ENCODE measurements around the gene SBK3.
"Not testable (repeated sequence)": the region's sequence is repeated elsewhere in the genome, so short reads cannot be mapped to it uniquely, and the experiment has no call there.

The SBK3 gene

DNA sequence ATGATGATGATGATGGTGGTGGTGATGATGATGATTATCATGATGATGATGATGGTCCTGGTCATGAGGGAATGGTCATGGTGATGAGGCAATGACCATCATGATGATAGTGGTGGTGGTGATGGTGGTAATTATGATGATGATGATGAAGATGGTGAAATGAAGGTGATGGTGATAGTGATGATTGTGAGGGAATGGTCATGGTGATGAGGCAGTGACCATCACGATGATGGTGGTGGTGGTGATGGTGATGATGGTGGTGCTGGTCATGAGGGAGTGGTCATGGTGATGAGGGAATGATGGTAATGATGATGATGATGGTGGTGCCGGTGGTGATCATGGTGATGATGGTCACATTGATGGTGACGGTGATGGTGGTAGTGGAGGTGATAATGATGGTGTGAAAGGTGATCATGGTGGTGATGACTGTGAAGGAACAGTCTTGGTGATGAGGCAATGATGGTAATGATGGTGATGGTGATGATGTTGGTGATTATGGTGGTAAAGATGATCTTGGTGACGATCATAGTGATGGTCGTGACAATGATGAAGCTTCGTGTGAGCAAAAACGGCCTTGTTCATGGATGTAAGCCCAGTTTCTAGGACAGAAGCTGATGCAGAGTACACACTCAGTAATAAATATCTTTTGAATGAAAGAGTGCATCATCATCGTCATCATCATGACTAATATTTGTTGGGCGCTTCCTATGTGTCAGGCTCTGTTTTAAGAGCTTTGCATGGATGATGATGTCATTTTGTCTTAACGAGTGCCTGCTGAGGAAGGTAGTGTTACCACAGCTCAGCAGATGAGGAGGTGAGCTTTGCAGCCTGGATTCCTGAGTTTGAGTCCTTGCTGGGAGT lies 25.7 kb downstream of the SBK3 start:
- no peak overlapping the region for H3K4me3 ChIP-seq (ENCODE audit: low read depth, low read length)

DNA sequence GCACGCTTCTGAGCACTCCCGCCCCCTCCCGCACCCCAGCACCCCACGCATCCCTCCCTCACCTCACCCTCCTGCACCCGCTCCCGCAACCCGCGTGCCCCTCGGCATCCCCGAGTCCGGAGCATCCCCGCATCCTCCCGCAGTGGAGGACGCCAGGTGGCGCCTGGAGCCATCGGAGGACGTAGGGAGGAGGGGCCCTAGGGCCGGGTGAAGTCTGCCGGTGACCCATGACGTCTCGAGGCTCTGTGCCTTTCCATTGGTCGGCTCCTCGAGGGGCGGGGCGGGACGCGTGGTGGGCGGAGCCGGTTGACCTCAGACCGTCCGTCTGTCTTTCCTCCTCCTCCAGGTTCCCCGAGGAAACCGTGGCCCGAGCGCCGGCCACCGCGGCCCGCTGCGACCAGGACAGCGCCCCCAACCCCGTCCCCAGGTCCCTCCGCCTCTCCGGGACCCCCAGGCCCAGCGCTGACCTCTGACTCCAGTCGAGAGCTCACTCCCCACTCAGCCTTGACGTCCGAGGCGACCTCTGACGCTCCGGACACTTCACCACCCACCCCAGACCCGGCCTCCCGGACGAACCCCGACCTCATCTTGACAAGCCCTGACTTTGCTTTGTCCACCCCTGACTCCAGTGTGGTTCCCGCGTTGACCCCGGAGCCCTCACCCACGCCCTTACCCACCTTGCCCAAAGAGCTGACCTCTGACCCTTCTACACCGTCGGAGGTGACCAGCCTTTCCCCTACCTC lies 28.3 kb downstream of the SBK3 start:
- no peak overlapping the region for H3K4me3 ChIP-seq (ENCODE audit: low read depth, low read length)

DNA sequence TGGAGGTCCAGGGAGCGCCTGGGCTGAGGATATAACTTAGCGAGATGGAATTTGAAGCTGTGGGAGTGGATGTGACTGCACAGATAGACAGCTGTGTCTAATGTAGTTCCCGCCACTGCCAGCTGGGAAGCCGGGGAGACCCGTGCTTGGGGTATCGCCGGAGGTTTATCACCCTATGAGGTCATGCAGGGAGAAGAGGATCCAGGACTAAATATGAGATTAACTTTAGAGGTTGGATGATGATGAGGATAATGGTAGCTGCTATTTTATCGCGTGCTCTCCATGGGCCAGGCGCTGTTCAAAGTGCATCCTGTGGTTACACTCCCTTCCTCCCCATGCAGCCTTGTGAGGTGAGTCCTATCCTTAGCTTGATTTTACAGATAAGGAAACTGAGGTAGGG lies 37.2 kb downstream of the SBK3 start:
- no peak overlapping the region for H3K4me3 ChIP-seq (ENCODE audit: low read depth, low read length)

DNA sequence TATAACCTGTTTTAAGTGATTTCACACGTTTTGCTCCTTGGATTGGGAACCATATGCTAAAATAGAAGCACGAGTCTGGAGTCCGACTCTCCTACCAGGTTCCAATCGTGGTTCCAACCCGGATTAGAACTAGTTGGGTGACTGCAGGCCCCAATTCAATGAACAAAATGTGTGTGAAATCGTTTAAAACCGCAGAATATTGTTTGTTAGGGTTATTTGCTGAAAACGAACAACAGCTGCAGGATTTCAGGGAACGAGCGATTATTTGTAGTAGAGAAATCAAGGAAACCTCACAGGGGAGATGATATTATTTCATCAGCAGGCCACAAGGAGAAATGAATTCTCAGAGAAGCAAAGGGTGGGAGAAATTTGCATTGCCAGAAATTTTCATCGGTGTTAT lies 40.4 kb downstream of the SBK3 start:
- no peak overlapping the region for H3K4me3 ChIP-seq (ENCODE audit: low read depth, low read length)

DNA sequence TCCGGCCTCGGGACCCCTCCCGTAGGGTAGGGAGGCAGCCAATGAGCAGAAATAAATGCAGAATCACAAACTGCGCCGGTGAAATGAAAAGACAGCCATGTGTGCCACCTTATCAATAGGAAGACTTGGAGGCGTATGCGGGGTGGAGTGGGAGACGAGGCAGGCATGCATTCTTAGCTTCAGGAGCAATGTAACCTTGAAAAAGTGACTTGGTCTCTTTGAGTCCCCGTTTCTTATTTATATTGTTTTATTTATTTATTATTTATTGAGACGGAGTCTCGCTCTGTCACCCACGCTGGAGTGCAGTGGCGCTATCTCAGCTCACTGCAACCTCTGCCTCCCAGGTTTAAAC lies 41.1 kb downstream of the SBK3 start:
- no peak overlapping the region for H3K4me3 ChIP-seq (ENCODE audit: low read depth, low read length)

DNA sequence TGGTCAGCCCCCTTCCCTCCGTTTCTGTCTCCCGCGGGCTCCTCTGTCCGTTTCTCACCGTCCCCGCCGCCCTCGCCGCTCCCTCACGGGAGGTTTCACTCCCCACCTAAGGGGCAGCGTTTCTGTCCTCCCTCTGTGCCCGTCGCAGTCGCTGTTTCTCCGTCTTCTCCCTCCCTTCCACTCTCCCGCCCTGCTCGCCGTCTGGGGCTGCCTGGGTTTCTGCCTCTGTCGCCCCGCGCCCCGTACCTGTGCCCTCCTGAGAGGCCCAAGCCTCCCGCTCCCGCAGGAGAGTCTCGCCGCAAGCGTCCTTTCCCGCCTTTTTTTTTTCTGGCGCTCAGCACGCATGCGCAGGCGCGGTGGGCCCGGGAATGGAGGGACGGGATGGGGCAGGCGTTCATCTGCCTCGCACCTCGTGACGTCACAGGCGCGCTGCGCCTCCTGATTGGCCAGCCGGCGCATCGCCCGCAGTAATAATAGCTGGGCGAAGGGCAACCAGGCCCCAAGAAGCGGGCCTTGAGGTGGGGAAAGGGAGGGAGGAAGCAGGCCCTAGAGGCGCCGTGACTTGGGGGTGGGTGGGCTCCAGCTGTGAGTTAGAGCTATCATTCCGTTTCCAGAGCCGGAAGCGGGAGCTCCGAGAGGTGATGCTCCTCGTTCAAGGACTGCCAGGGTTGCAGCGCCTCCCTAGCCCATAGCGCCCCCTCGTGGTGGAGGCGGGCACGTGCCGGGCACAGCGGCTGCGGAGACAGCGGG lies 41.7 kb downstream of the SBK3 start:
- H3K4me3 ChIP-seq (ENCODE audit: low read depth, low read length): no peak overlapping the region

DNA sequence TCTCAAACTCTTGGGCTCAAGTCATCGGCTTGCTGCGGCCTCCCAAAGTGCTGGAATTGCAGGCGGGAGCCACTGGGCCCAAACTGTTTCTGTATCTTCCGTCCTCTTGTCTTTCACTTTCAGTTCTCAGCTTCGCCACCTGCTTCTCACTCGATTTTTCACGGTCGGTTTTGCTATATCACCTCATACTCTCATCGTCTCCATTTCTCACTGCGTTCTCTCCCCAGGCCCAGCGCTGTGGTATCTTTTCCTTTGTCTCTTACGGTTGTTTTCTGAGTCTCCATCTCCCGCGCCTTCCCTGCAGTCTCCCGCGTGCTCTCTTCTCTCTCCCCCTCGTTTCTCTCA lies 42.2 kb downstream of the SBK3 start:
- no peak overlapping the region for H3K4me3 ChIP-seq (ENCODE audit: low read depth, low read length)

DNA sequence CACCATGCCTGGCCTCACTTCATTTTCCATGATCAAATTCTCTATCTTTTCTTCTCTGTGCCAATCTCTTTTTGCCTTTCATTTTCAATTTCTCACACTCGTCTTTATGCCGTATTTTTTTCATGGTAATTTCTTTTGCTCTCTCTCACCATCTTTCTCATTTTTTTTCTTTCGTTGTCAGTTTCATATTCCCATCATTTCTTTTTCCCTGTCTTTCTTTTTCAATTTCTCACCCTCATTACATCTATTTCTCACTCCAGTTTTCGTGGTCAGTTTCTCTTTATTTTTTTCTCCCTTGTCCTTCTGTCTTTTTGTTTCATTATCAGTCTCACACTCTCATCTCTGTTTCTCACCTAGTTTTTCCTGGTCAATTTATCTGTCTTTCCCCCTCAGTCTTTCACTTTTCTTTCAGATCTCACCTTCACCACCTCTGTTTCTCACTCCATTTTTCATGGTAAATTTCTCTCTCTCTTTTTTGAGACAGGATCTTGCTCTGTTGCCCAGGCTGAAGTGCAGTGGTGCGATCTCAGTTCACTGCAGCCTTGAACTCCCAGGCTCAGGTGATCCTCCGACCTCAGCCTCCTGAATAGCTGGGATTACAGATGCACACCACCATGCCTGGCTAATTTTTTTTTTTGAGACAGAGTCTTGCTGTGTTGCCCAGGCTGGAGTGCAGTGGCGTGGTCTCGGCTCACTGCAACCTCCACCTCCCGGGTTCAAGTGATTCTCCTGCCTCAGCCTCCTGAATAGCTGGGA lies 43.0 kb downstream of the SBK3 start:
- H3K4me3 ChIP-seq (ENCODE audit: low read depth, low read length): no peak overlapping the region

DNA sequence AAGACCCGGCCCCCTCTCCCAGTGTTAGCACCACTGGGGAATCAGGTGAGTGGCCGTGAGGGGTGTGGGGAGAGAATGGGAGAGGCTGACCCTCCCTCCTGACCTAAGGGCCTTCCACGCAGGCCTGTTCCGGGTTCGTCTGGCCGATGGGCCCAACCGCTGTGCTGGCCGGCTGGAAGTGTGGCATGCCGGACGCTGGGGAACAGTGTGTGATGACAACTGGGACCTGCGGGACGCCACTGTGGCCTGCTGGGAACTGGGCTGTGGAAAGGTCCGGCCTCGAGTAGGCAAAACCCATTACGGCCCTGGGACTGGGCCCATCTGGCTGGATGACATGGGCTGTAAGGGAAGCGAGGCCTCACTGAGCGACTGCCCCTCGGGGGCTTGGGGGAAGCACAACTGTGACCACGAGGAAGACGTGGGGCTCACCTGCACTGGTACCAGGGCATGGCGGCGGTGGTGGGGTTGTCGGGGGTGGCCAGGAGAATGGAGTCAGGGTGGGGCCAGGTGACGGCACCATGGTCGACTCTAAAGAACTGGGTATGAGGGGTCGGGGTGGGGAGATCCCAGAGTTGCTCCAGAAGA lies 44.9 kb downstream of the SBK3 start:
- no peak overlapping the region for H3K4me3 ChIP-seq (ENCODE audit: low read depth, low read length)

DNA sequence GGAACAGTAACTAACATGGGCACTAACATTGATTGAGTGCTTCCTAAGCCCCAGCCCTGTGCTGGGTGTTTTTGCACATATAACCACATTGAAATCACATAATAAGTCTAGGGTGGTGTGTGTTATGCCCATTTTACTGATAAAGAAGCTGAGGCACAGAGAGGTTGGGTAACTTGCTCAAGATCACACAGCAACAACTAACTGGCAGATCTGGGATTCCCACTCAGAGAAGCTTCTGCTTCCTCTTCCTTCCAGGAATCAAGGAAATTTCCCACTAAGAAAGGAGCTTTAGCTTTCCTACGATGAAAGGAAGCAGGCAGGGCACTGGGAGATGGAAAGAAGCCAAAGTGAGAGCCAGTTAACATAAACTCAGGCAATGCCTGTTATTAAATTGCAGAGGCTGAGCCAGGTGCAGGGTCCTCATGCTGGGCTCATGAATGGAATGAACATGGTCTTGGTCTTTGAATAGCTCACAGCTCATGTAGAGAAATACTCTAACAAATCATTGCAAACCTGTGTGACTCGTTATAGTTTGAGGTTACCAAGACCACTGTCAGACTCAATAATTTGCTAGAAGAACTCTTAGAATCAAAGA lies 47.0 kb downstream of the SBK3 start:
- H3K4me3 ChIP-seq (ENCODE audit: low read depth, low read length): no peak overlapping the region

DNA sequence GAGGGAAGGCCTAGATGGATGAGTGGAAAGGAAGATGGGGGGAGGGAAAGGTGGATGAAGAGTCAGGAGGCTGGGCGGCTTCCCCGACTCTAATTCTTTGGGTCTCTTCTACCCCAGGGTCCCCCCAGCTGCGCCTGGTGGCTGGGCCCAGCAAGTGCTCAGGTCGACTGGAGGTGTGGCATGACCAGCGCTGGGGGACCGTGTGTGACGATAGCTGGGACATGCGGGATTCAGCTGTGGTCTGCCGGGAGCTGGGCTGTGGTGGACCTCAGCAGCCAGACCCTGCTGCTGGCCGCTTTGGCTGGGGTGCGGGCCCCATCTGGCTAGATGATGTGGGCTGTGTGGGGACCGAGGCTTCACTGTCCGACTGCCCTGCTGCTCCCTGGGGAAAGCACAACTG lies 47.6 kb downstream of the SBK3 start:
- H3K4me3 ChIP-seq (ENCODE audit: low read depth, low read length): no peak overlapping the region

DNA sequence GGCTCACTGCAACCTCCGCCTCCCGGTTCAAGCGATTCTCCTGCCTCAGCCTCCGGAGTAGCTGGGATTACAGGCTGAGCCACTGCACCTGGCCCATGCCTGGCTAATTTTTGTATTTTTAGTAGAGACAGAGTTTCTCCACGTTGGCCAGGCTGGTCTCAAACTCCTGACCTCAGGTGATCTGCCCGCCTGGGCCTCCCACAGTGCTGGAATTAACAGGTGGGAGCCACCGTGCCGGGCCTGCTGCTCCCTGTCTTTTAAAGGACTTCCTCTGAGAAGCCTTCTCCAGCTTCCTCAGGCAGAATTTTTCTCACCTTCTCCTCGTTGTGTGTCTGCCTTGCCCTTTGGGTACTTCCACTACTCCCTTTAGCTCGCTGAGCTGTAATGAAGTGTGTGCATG lies 48.5 kb downstream of the SBK3 start:
- H3K4me3 ChIP-seq (ENCODE audit: low read depth, low read length): not testable (repeated sequence)

DNA sequence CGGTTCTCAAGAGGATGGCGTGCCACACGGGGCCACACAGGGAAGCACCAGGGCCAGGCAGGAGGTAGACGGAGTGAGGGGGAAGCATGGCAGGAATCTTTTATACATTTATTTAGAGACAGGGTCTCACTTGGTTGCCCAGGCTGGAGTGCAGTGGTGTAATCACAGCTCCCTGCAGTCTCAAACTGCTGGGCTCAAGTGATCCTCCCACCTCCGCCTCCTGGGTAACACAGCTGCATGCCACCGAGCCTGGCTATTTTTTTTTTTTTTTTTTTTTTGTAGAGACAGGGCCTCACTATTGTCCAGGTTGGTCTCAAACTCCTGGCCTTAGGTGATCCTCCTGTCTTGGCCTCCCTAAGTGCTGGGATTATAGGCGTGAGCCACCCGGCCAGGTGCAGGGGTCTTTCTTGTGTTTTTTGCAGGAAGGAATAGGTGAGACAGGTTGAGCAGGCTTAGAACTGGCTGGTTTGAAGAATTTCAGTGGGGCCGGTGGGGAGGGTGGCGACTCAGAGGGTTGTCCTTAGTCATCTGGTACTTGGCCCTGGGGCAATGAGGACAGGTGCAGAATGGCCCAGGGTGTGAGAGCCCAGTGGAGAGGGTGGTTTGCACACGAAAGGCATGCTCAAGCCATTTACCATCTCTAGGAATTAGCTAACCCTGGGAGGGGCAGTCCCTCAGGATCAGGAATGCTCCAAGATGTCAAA lies 49.5 kb downstream of the SBK3 start:
- H3K4me3 ChIP-seq (ENCODE audit: low read depth, low read length): no peak overlapping the region

DNA sequence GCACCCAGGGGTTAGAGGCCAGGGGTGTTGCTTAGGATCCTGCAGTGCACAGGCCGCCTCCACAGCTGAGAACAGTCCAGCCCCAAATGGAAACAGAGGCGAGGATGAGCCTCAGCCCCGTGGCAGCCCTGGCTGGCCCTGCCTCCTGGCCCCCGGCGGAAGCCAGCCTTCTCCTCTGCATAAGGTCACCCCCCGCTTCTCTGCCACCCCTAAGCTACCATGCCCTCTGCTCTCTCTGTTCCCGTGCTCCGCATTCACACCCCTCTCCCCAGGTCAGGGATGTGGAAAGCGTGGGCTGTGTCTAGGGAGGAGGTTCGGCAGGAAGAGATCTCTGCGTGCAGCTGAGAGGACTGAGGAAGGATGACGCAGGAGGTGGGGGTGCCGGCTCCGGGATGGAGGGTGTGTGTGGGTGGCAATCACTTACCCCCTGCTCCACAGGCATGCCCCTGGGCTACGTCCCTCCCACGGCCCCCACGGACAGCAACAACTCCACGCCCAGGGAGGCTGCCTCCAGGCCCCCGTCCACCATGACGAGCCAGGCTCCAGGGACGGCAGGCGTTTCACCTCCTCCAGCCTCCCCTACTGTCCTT lies 51.1 kb downstream of the SBK3 start:
- no peak overlapping the region for H3K4me3 ChIP-seq (ENCODE audit: low read depth, low read length)

DNA sequence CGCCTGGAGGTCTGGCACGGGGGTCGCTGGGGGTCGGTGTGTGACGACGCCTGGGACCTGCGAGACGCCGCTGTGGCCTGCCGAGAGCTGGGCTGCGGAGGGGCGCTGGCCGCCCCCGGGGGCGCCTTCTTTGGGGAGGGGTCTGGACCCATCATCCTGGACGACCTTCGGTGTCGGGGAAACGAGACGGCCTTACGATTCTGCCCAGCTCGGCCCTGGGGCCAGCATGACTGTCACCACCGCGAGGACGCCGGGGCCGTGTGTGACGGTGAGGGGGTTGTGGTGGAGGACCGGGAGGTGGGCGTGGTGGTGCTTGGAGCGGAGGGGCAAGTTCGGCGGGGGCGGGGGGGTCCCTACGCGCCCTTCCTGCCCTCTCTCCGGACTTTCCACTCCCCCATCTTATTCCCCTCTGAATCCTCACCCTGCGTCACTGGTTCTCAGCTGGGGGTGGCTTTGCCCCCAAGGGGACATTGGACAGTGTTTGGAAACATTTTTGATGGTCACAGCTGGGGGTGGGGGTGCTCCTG lies 51.6 kb downstream of the SBK3 start:
- H3K4me3 ChIP-seq (ENCODE audit: low read depth, low read length): no peak overlapping the region

DNA sequence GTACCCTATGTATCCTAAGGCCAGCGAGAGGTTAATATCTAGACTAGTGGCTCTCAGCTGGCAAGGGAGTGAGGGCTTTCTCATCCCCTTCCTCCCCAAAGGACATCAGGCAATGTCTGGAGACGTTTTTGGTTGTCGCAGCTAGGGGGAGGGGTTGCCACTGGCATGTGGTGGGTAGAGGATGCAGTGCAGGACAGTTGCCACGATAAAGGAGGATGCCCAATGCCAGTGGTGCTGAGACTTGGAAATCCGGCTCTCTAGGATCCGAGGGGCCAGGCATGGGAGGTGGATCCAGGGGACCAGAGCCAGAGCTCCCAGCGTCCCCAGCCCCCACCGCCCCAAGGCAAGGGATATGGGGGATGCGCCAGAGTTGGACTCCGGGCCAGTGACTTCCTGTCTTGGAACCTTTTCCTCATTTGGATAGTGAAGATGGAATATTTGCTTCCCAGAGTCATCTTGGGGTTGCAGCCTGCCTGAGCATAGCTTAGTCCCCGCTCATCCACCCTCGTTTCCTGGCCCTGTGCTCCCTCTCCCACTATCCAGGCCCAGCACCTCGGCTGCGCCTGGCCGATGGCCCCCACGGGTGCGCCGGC lies 52.2 kb downstream of the SBK3 start:
- H3K4me3 ChIP-seq (ENCODE audit: low read depth, low read length): no peak overlapping the region

DNA sequence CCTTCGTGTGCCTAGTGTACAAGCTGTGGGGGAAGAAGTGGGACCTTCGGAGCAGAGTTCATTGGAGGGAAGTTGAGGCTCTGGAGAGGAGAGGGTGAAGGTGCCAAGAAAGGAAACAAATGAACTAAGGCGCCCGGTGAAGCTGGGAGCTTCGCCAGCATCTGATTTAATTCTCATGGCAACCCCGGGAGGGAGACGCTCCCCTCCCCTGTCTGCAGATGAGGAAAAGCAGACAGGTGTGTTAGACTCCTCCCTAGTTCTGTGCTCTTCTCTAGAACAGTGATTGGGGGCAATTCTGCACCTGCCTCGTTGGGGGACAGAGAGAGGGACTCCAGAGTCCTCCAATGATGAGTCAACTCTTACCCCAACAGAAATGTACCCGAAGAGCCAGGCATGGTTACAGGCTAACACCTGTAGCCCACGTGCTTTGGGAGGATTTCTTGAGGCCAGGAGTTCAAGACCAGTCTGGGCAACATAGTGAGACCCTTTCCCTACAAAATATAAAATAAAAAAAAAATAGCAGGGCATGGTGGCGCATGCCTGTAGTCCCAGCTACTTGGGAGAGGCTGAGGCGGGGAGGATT lies 52.9 kb downstream of the SBK3 start:
- H3K4me3 ChIP-seq (ENCODE audit: low read depth, low read length): no peak overlapping the region

DNA sequence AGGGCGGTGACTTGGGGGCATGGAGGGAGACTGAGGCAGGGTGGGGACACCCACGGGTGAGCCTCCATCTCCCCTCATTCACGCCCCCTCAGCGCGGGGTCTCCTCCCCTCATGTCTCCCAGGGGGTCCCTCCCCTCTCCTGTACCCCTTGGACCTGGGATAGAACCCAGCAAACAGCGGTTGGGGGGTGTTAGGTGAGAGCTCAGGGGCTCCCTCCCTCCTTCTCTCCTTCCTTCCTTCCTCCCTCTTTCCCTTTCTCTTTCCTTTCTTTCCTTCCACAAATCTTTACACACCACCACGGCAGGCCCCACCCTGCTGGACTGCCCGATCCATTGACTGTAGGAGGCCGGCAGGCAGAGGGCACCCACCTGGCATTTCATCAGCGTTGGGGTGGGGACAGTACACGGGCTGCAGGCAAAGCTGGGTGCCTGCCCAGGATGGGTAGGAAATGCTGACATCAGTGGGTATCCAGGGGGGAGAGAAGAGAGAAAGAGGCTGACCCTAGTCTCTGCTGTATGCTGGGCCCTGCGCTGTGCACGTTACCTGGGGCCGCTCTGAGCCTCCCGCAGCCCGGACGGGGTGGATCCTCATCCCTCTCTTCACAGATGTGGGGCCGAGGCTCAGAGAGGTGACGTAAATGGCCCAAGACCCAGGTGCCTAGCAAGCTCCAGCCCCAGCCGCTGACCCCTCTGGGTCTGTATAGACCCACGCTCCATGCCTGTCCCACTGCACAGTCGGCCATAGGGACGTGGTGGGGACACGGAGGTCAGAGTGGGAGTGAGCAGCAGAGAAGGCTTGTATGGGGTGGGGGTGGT lies 53.6 kb downstream of the SBK3 start:
- no peak overlapping the region for H3K4me3 ChIP-seq (ENCODE audit: low read depth, low read length)
